NCI-H2029 (cell line): ENCODE data around the gene ADCY5.
A peak's percentile ranks its signal among the peaks of the same experiment; 100 is the strongest.

ENCODE experiments used
- DNase-seq: peaks from one replicate; lab custom pipeline; 2025; lab: John Stamatoyannopoulos, UW

ADCY5 gene

DNA sequence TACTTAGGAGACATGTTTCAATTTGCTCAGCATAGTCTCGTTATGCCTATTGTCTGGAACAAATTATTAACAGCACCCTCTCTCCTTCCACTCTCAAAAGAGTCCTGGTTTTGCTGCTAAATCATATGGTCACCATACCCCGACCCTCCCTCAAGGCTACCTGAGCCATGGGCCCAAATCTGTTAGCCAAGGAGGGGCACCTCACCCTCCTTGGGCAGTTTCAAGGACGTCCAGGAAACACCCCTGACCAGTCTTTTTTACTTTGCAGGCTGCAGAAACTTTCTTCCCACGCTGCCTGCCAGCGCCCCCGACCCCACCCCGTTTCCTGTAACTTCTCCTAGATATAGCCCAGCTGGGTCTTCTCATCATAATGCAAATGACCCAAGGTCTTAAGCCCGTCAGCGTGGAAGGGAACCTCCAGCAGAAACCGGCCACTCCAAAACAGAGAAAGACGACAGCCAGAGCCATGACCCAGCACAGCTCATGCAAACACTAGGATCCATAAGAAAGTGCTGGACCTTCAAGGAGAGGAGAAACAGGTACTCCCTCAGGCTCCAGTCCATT is 62.3 kb downstream of the ADCY5 start:
- no peak for DNase-seq

- DNase-seq, result no peak
These were observed 62.9 kb downstream of the ADCY5 start for GRCh38 chr3:123385981-123386380.

DNA sequence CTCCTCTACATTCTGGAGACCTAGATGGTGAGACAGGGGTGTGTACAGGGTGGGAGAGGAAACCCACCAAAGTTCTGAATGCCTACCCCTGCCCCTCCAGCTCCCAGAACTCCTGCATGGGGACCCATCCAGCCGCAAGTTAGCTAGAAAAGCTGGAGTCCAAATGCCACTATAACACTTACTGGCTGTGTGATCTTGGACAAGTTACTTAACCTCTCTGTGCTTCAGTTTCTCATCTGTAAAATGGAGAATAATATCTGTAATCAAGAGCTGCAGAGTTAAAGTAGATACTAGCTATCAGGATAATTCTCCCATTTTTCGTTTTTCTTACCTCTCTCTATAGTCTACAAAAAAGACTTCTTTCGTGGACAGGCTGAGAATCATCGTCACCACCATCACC is 63.4 kb downstream of the ADCY5 start:
- no peak for DNase-seq

DNA sequence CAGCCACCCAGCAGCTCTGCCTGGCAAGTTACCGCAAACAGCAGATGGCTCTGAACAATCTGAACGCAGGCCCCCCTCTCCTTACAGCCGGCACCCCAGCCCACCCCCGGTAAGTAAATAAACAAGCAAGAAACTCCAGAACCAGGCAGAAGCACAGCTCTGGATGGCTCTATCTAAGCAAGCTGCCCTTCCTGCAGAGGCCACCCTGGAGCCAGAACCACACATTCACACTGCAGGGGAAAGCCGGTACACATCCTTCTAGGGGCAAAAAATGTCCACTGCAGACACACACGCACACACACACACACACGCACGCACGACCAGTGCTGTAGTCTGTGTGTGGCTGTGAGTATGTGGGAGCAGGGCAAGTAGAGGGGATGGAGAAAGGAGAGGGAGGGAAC is 63.9 kb downstream of the ADCY5 start:
- peak; percentile 46 for DNase-seq

DNA sequence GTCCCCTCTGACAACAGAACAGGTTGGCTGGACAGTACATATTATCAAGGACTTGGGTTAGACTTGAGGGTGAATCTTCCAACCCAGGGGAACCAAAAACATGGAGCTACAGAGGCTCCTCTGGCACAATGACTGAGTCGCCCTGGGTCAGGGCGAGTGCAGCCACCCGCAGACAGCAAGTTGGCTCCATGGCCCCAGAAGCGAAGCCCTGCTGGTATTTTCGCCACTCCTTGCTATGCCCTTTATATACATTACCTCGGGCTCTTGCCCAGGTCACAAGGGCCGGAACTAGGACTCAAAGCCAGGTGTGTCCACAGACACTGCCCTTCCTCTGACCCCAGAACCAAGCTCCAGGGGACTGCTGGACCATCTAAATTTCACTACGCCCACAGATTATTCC is 64.6 kb downstream of the ADCY5 start:
- no peak for DNase-seq

DNA sequence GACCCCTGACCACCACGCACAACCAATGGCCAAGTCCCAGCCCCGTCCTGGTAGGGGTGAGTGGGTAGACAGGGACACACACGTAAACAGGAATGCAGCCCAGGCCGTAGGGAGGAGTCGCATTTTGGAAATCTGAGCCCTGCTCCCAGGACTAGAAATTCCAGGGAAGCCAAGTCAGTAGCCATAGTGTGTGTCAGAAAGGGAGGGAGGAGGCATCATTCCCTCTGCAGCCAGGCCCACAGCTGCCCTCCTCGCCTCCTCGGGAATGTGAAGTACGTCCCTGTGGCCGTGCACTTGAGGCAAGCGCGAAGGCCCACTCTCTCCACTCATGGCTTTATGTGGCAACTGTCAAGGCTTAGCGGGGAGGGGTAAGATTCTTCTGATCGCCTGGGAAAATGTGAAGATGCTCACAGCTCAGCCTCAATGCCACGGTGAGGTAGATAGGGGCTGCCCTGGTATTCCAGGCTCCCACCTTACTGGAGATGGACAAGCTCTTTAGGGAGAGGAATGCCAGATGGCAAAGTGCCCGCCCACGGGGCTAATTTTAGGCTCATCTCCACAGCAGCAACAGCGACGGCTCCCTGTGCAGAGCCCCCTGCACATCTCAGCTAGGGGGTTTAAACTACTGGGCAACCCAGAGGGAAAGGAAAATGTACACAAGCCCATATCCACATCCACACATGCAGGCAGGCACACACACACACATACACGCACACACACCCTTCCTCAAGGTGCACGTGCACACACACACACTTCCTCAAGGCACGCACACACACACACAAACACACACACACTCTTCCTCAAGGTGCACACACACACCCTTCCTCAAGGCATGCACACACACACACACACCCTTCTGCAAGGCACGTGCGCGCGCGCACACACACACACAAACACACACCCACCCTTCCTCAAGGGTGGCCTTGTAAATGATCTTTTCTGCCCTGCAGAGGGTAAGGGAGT is 65.5 kb downstream of the ADCY5 start:
- DNase-seq, result no peak

DNA sequence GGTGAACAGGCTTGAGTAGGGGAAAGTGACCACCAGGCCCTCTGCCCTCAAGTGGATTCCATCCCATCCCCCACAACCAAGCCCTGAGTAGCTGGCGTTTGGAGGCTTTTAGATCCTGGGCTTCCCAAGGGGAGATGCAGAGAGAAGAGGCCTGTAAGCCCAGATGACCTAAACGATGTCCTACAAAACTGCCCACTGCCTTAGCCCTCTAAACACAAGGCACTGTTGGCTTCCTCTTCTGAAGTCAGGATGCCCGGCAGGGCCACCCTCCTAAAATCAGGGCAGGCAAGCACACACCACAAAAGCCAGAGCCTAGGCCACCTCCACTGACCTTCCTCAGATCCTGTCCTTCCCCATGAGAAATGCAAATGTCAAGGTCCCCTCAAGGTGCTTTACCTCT is 68.6 kb downstream of the ADCY5 start:
- DNase-seq, result no peak

DNA sequence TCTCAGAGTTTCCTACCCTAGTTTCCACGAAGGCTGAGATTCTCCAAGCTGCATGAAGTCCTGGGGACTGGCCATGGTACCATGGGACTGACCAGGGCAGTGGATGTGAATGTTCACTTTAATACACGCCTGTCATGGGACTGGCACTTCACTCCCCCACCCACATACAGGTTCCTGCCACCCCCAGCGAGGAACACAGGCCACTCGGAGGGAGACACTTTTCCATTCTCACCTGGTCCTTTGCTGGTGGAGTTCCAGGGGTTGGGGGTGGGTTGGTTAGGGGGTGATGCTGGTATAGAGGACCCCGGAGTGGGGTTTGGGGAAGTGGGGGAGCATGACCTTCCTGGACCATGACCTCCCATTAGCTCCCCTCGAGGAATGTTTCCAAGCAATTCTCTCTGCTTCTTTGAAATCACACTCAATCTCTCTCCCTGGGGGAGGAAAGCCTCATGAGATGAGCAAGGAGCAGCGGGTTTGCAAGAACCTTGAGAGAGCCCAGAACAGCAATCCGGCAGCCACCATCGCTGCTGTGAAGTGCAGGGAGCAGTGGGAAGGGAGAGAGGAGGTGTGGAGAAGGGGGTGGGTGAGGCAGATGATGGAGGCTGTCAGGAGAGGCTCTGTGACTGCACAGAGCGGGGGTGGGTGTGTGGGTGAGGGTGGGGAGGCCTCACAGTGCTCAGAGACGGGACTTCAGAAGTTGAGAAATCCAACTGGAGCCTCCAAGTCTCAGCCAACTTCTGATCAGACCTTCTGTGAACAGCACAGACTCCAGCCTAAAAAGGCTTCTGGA is 69.7 kb downstream of the ADCY5 start:
- no peak for DNase-seq

DNA sequence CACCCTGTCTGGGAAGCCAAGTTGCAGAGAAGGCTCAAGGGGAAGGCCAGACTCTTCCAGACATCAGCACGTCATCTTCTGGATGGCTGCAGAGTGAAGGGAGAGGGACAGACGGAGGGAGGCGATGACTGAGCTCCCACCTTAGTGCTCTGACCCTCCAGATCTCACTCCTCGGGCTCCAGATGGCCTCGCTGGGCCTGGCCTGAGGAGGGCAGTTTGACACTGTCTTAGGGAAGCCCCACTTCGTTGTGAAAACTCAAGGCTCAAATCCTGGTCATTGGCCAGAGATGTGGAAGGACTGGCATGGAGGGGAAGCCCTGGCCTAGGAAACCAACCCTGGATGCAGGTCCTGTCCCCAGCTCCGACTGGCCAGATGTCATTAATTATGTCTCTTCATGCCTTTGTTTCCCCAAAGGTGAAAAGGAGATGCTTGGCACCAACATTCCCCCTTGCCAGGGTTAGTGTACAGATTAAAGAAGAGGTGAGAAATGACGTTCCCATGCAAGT is 70.4 kb downstream of the ADCY5 start:
- no peak for DNase-seq

DNA sequence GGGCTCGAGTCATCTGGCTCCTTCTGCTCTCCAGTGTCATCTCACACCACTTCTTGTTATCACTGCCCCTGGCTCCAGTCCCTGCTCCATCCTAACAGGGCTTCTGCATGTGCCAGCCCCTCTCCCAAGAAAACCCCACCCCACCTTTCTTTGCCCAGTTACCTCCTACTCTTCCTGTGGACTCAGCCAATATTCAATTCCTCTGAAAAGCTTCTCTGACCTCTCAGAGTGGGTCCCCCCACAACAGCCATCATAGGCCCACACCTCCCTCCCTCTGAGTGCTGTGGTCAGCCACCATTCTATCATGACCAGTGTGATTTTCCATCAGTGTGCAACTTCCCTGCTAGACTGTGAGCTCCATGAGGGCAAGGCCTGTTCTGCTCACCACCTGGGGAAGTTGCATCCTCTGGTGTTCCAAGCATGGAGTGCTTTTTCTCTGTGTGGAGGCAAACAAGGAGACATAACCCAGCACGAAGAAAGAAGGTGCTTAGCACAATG is 71.6 kb downstream of the ADCY5 start:
- DNase-seq, result no peak

- DNase-seq, result no peak
These were observed 72.2 kb downstream of the ADCY5 start for GRCh38 chr3:123376451-123377242.

DNA sequence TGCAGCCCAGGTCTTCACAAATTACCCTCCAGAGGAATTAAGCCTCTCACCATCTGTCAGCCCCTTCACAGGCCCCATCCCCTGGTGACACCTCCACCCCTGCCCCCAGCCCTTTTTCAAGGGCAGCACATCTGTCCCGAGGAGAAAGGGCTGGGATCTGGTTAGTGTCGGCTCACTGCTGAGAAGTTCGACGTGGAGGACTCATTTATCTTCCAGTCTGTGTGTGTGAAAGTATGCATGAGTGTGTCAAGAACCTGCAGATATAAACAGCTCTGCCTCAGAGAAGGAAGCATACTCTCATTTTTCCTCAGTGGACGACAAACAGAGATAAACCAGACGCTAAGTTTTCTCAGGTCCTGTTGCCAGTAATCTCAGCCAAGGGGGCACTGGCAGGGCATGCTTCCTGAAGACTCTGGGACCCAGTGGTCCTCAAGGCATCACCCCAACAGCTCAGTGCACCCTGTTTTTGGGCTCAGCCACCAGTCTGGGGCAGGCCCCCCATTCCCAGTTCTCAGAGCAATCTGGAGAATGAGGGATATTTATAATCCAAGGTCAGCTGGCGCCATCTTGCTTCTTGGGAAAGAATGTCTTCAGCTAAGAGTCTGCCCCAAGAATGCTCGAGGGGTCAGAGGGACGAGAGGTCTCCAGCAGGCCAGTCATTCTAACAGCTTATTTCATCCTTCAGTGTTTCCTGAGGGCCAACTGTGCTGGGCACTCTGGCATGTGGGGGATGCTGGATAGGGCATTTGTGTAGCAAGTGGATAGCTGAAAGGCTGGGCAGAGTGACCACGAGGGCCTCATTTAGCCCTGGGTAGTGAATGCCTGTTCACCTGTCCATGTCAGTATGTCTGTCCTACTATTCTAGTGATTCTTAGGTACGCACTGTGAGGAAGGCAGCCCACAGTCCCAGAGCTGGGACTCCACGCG is 73.6 kb downstream of the ADCY5 start:
- no peak for DNase-seq

DNA sequence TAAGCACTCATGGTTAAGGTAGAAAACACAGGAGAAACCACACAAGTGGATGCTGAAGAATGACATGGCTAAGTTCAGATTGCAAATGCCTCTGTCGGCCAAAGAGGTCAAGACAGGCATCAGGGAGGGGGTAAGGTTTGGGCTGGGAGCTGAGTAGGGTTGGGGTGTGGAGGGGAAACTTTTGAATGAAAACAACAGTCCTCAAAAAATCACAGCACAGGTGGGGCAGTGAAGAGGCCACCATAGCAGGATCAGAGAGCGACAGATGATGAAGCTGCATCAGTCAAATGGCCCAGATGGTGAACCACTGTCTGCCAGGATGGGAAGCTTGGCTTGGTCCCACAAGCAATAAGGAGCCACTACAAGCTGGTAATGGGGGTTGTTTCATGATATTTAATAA is 74.9 kb downstream of the ADCY5 start:
- DNase-seq, result no peak

DNA sequence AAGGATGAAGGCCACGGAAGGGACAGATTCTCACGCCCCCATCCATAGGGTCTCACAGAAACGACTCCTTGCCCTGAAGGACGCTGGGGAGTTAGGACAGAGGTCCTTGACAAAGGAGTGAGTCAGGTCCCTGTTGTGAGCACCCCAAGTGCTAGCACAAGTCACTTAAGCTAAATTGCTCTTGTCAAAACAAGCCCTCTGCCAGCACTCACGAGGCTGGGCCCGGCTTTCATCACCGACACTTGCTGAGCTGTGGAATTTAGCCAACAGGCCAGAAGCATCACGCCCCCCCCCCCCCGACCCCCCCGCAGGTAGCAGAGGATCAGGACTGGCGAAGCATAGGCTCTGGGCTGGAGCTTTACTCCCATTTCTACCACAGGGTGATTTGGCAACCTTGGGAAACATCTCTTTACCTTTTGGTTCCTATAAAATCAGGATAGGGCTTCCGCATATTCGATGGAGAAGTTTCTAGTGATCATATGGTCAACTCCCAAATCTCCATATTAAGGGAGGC is 75.4 kb downstream of the ADCY5 start:
- no peak for DNase-seq

DNA sequence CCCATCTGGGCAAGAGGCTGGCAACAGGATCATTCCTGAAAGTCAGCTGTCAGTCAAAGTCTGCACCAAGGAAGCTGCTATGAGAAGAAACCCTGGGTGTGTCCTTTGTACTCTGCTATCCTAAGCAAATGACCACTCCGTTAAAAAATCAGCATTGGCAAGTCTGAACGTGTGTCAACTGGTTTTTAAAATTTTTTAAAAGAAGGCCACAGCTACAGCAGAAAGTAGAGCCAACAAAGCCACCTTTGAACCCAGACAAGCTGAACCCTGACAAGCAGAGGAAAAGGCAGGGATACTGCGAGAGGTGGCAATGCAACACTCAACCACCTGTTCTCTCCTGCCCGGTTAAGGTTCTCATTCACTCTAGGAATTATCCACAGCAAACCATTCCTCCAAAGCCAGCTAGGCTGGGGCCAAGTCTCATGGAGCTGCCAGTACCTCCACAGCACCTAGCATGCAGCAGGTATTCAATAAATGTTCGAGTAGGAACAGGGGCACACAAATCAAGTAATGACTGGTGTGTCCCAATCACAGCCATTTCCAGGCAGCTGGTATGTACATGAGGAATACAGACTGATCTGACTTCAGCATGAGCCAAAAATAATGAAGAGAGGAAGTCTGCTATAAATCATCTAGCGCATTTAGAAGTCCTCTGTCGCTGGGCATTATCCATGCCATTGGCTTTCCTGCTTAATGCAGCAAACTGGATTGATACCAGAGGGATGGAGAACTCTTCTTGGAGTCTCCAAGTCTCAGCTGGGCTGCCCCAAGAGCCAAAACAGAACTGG is 76.0 kb downstream of the ADCY5 start:
- no peak for DNase-seq

DNA sequence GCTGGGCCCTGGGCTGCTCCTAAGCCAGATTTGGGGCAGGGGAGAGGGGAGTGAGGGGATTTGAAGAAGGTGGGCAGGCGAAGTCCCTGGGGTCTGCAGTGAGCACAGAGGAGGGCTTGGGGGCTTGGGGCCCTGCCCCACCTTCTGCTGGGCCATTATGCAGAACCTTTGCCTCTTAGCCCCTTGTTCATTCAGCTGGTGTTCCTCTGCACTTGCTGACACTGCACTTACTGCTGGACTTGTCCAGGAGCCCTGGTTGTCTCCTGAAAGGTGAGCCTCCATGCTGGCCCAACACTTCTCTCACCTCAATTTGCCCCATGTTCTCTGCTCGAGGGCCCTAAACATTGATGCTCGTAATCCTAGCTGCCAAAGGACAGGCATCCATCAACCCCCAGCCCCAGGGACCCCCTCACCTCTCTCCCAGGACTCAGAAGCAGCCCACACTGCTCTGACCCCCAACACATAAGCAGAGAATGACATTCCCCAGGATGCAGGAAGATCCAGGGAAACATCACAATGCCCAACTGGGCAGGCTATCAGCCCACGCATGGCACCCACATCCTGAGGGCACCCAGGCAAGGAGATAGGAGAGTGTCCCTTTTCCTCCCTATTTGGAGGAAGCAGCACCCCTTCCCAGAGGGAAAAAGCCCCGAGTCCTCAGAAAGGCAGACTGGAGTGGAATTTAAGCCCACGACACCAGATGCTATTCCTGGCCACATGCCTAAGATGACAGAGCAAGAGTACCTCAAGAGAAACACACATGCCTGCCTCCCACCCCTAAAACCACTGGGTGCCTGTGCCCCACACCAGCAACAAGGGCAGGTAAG is 76.8 kb downstream of the ADCY5 start:
- no peak for DNase-seq

- no peak for DNase-seq
These were observed 77.5 kb downstream of the ADCY5 start for GRCh38 chr3:123371426-123371825.

GRCh38 chr3:123370819-123371218 is 78.1 kb downstream of the ADCY5 start:
- DNase-seq, result no peak

DNA sequence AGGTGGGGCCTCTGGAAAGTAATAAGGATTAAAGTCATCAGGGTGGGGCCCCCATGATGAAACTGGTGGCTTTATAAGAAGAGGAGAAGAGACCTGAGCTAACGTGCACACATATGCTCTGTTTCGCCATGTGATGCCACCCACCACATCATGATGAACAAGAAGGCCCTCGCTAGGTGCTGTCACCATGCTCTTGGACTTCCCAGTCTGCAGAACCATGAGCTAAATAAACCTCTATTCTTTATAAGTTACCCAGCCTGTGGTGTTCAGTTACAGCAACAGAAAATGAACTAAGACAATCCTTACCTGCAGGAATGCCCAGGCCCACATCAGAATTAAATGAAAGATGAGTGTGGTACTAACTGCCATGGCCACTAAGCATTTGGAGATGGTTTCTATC is 79.8 kb downstream of the ADCY5 start:
- no peak for DNase-seq
